Activated CD4-positive, alpha-beta memory T cell treated with anti-CD3 and anti-CD28 coated beads for 36 hours (primary cell): ENCODE results near the gene B4GALT3. TPM values are rescaled to one million over a fixed set of nuclear protein-coding genes. Genes with fewer than 3 reads are reported as not detected.
A peak's percentile ranks its signal among the peaks of the same experiment; 100 is the strongest.

Source experiments
- CTCF ChIA-PET: fragments of 350-600 bp; sonication (Branson Sonifier 250); formaldehyde crosslinking; loops from one replicate; lab custom pipeline; 2021; ENCODE audit warnings: antibody characterized with exemption, inconsistent platforms; lab: Charles Lee
- POLR2A ChIA-PET: fragments of 350-600 bp; sonication (Branson Sonifier 250); formaldehyde crosslinking; loops from one replicate; lab custom pipeline; 2021; ENCODE audit warnings: antibody characterized with exemption; lab: Charles Lee
- DNase-seq: peaks from one replicate; pipeline ENCODE4 v3.0.0-alpha.2; 2020
- H3K27ac Mint-ChIP-seq: one replicate; pipeline ENCODE4 v1.8.0; 2021; ENCODE audit warnings: mixed read lengths
- H3K27me3 Mint-ChIP-seq: one replicate; pipeline ENCODE4 v1.8.0; 2021; ENCODE audit warnings: mixed read lengths
- H3K36me3 Mint-ChIP-seq: one replicate; pipeline ENCODE4 v1.8.0; 2021; ENCODE audit warnings: mixed read lengths
- H3K4me1 Mint-ChIP-seq: one replicate; pipeline ENCODE4 v1.8.0; 2021; ENCODE audit warnings: low read depth, mixed read lengths
- H3K4me3 Mint-ChIP-seq: one replicate; pipeline ENCODE4 v1.8.0; 2021; ENCODE audit warnings: mild to moderate bottlenecking, mixed read lengths
- H3K9me3 Mint-ChIP-seq: one replicate; pipeline ENCODE4 v1.8.0; 2021; ENCODE audit warnings: mixed read lengths
- intact Hi-C: fragments of 100-400 bp; cut with micrococcal nuclease; formaldehyde crosslinking; loops from one replicate; pipeline ENCODE4 v1.15.1; 2023
- total RNA-seq, 2 experiments: library from RNA; stranded (reverse); gene quantifications; one replicate each; pipeline ENCODE4 v1.2.3, GENCODE V29; 2021

Gene B4GALT3
- total RNA-seq, 2 experiments from 2014 or later = 46.3 to 50.9 TPM

- no peaks in the 10 kb centered on the region for H3K27me3 Mint-ChIP-seq
- CTCF ChIA-PET = no interaction called here
- intact Hi-C loops = no loop called here
Observed at GRCh38 chr1:161195171-161195570, 17.9 kb upstream of the B4GALT3 start.

GRCh38 chr1:161193561-161194235 is 16.4 kb upstream of the B4GALT3 start:
- intact Hi-C loops = no loop called here
- H3K9me3 Mint-ChIP-seq = no peaks in the 10 kb centered on the region
- H3K4me1 Mint-ChIP-seq = peaks cover 25% of the 10 kb centered on the region
- H3K27ac Mint-ChIP-seq = peak overlapping the region; percentile 28
- CTCF ChIA-PET = interaction anchor here (1.4 to 5.0 kb wide), 5 partner anchors 10 to 32 kb away, joined by 4 to 69 read pairs (median 7); partner anchors contain the start of genes B4GALT3, NDUFS2 and TOMM40L
- H3K27me3 Mint-ChIP-seq = no peaks in the 10 kb centered on the region
- POLR2A ChIA-PET = interaction anchor here (2.0 kb wide), 1 partner anchor 8 kb away, joined by 8 read pairs; the partner anchor contains the start of gene NDUFS2
- H3K36me3 Mint-ChIP-seq = no peaks in the 10 kb centered on the region
- DNase-seq = no peak
- no peak overlapping the region for H3K4me3 Mint-ChIP-seq

More at GRCh38 chr1:161195171-161195570, 17.9 kb upstream of the B4GALT3 start:
- Mint-ChIP-seq H3K4me3 (no peak overlapping the region), H3K36me3 (no peaks in the 10 kb centered on the region), H3K9me3 (no peaks in the 10 kb centered on the region), H3K27ac (peak overlapping the region; percentile 14), H3K4me1 (peaks cover 27% of the 10 kb centered on the region)
- DNase-seq = no peak
- POLR2A ChIA-PET = no interaction called here

GRCh38 chr1:161192476-161193465 is 15.5 kb upstream of the B4GALT3 start:
- no peaks in the 10 kb centered on the region for H3K27me3 Mint-ChIP-seq
- CTCF ChIA-PET = interaction anchor here (0.8 to 5.0 kb wide), 21 partner anchors 10 to 194 kb away, joined by 3 to 69 read pairs (median 7); partner anchors contain the start of genes B4GALT3, CFAP126, NDUFS2 and PCP4L1
- intact Hi-C loops = loop anchor here (1.0 kb wide), 1 partner anchor 33 kb away; no protein-coding TSS in a partner anchor
- DNase-seq = peak; percentile 81
- H3K9me3 Mint-ChIP-seq = no peaks in the 10 kb centered on the region
- H3K27ac Mint-ChIP-seq = peak overlapping the region; percentile 42
- POLR2A ChIA-PET = interaction anchor here (1.5 to 2.0 kb wide), 3 partner anchors 9 to 27 kb away, joined by 4 to 8 read pairs (median 8); partner anchors contain the start of genes NDUFS2 and PPOX
- no peaks in the 10 kb centered on the region for H3K36me3 Mint-ChIP-seq
- no peak overlapping the region for H3K4me3 Mint-ChIP-seq
- peaks cover 29% of the 10 kb centered on the region for H3K4me1 Mint-ChIP-seq

- Mint-ChIP-seq H3K36me3 (no peaks in the 10 kb centered on the region), H3K27me3 (no peaks in the 10 kb centered on the region), H3K9me3 (no peaks in the 10 kb centered on the region), H3K27ac (no peak overlapping the region), H3K4me1 (peaks cover 37% of the 10 kb centered on the region), H3K4me3 (no peak overlapping the region)
- ChIA-PET CTCF (interaction anchor here (0.7 to 5.0 kb wide), 20 partner anchors 10 to 210 kb away, joined by 3 to 69 read pairs (median 7); partner anchors contain the start of genes APOA2, B4GALT3, CFAP126 and NDUFS2), POLR2A (interaction anchor here (1.5 to 2.0 kb wide), 3 partner anchors 10 to 26 kb away, joined by 4 to 8 read pairs (median 8); partner anchors contain the start of genes NDUFS2 and PPOX)
- DNase-seq = no peak
- intact Hi-C loops = loop anchor here (1.0 kb wide), 1 partner anchor 33 kb away; no protein-coding TSS in a partner anchor
Observed at GRCh38 chr1:161191971-161192370, 14.7 kb upstream of the B4GALT3 start.

GRCh38 chr1:161190962-161191521 is 13.7 kb upstream of the B4GALT3 start:
- H3K4me3 Mint-ChIP-seq = no peak overlapping the region
- H3K9me3 Mint-ChIP-seq = no peaks in the 10 kb centered on the region
- intact Hi-C loops = no loop called here
- ChIA-PET CTCF (interaction anchor here (0.7 to 5.0 kb wide), 14 partner anchors 9 to 211 kb away, joined by 3 to 69 read pairs (median 8); partner anchors contain the start of genes APOA2, NDUFS2, PPOX and TOMM40L), POLR2A (interaction anchor here (0.7 to 2.0 kb wide), 3 partner anchors 9 to 66 kb away, joined by 3 to 8 read pairs (median 4); partner anchors contain the start of gene PPOX)
- H3K27ac Mint-ChIP-seq = no peak overlapping the region
- DNase-seq = no peak
- H3K27me3 Mint-ChIP-seq = no peaks in the 10 kb centered on the region
- no peaks in the 10 kb centered on the region for H3K36me3 Mint-ChIP-seq
- H3K4me1 Mint-ChIP-seq = peaks cover 47% of the 10 kb centered on the region

- H3K27me3 Mint-ChIP-seq = no peaks in the 10 kb centered on the region
- no peaks in the 10 kb centered on the region for H3K9me3 Mint-ChIP-seq
- H3K4me3 Mint-ChIP-seq = no peak overlapping the region
- ChIA-PET POLR2A (no interaction called here), CTCF (no interaction called here)
- no peak for DNase-seq
- H3K27ac Mint-ChIP-seq = no peak overlapping the region
- H3K36me3 Mint-ChIP-seq = no peaks in the 10 kb centered on the region
- intact Hi-C loops = no loop called here
- peaks cover 59% of the 10 kb centered on the region for H3K4me1 Mint-ChIP-seq
Observed at GRCh38 chr1:161189036-161189435, 11.7 kb upstream of the B4GALT3 start.

- no peaks in the 10 kb centered on the region for H3K9me3 Mint-ChIP-seq
- no peak overlapping the region for H3K4me3 Mint-ChIP-seq
- H3K4me1 Mint-ChIP-seq = peaks cover 65% of the 10 kb centered on the region
- no peaks in the 10 kb centered on the region for H3K27me3 Mint-ChIP-seq
- POLR2A ChIA-PET = no interaction called here
- H3K27ac Mint-ChIP-seq = peak overlapping the region; percentile 59
- DNase-seq = no peak
- intact Hi-C loops = no loop called here
- CTCF ChIA-PET = interaction anchor here (0.6 to 3.6 kb wide), 2 partner anchors 37 to 193 kb away, joined by 4 to 17 read pairs; partner anchors contain the start of gene TOMM40L
- H3K36me3 Mint-ChIP-seq = no peaks in the 10 kb centered on the region
Observed at GRCh38 chr1:161188381-161188780, 11.1 kb upstream of the B4GALT3 start.

- Mint-ChIP-seq H3K9me3 (no peaks in the 10 kb centered on the region), H3K4me3 (no peak overlapping the region), H3K27ac (peak overlapping the region; percentile 95), H3K27me3 (no peaks in the 10 kb centered on the region), H3K4me1 (peaks cover 67% of the 10 kb centered on the region), H3K36me3 (no peaks in the 10 kb centered on the region)
- intact Hi-C loops = no loop called here
- DNase-seq = no peak
- ChIA-PET POLR2A (no interaction called here), CTCF (interaction anchor here (1.8 to 3.6 kb wide), 2 partner anchors 38 to 195 kb away, joined by 7 to 17 read pairs; partner anchors contain the start of gene TOMM40L)
Observed at GRCh38 chr1:161187311-161187710, 10.0 kb upstream of the B4GALT3 start.

GRCh38 chr1:161185732-161186311 is 8.5 kb upstream of the B4GALT3 start:
- H3K4me1 Mint-ChIP-seq = peaks cover 76% of the 10 kb centered on the region
- POLR2A ChIA-PET = interaction anchor here (1.6 kb wide), 1 partner anchor 17 kb away, joined by 9 read pairs; the partner anchor contains the start of gene NDUFS2
- no peak for DNase-seq

GRCh38 chr1:161185282-161185682 is 8.0 kb upstream of the B4GALT3 start:
- peaks cover 81% of the 10 kb centered on the region for H3K4me1 Mint-ChIP-seq
- peak; percentile 89 for DNase-seq
- no peaks in the 10 kb centered on the region for H3K9me3 Mint-ChIP-seq
- ChIA-PET CTCF (interaction anchor here (0.6 to 3.6 kb wide), 6 partner anchors 14 to 202 kb away, joined by 3 to 17 read pairs (median 4); partner anchors contain the start of genes PPOX and TOMM40L), POLR2A (interaction anchor here (1.6 kb wide), 1 partner anchor 17 kb away, joined by 9 read pairs; the partner anchor contains the start of gene NDUFS2)
- H3K36me3 Mint-ChIP-seq = no peaks in the 10 kb centered on the region
- H3K4me3 Mint-ChIP-seq = peak overlapping the region; percentile 49
- intact Hi-C loops = loop anchor here (1.0 to 2.0 kb wide), 4 partner anchors 17 to 206 kb away; partner anchors contain the start of genes NDUFS2 and PPOX
- H3K27me3 Mint-ChIP-seq = no peaks in the 10 kb centered on the region
- H3K27ac Mint-ChIP-seq = peak overlapping the region; percentile 95

More at GRCh38 chr1:161185732-161186311, 8.5 kb upstream of the B4GALT3 start:
- Mint-ChIP-seq H3K36me3 (no peaks in the 10 kb centered on the region), H3K27me3 (no peaks in the 10 kb centered on the region), H3K4me3 (peak overlapping the region; percentile 49), H3K9me3 (no peaks in the 10 kb centered on the region), H3K27ac (peak overlapping the region; percentile 95)
- CTCF ChIA-PET = interaction anchor here (0.6 to 3.6 kb wide), 8 partner anchors 14 to 202 kb away, joined by 3 to 17 read pairs (median 4); partner anchors contain the start of genes NDUFS2, PPOX and TOMM40L
- intact Hi-C loops = loop anchor here (1.0 to 2.0 kb wide), 4 partner anchors 16 to 205 kb away; partner anchors contain the start of genes NDUFS2 and PPOX
